ENCODE results near the gene HNF1A.

Gene HNF1A

GRCh38 chr12:120990487-120991055 lies 12.2 kb downstream of the HNF1A start:
- H3K4me3 ChIP-seq (ENCODE audit: low read depth, low read length), result no peak overlapping the region
- no peak for TF ChIP-seq CTCF (IDR thresholded peaks at IDR 0.05; ENCODE audit: low read depth, low read length)

DNA sequence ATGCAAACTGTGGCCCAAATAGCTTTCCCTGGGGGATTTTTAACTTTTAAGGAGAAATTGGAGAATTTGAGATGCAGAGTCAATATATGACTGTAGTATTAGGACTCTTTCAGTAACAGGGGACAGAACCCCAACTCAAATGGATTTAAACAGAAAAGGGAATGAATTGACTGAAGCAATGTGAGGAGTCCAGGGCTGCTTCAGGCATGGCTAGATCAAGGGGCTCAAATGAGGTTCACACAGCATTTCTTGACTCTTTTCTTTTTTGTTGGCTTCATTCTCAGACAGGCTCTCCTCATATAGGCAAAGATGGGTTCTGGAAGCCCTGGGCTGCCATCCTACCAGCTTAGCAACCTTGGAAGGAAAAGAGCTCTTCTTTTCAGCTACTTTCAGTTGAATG lies 13.6 kb downstream of the HNF1A start:
- no peak overlapping the region for H3K4me3 ChIP-seq (ENCODE audit: low read depth, low read length)
- no peak for TF ChIP-seq CTCF (IDR thresholded peaks at IDR 0.05; ENCODE audit: low read depth, low read length)

DNA sequence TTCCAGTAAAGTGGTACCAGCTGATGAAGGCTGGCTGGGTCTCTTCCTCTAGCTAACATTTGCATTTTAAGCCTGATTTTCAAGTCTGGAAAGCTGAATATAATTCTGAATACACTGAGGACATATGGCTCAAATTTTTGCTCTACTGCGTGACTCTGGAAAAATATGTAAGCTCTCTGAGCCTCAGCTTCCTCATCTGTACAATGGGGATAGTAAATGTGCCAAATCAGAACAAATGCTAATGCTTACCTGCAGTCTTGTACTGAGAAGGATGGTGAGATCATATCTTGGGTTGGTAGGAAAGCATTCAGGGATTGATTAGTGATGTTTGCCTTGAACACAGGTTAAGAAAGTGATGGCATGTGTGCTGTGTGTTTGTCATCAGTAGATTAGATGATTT lies 14.6 kb downstream of the HNF1A start:
- no peak overlapping the region for H3K4me3 ChIP-seq (ENCODE audit: low read depth, low read length)
- no peak for TF ChIP-seq CTCF (IDR thresholded peaks at IDR 0.05; ENCODE audit: low read depth, low read length)

GRCh38 chr12:120993496-120993895 lies 15.2 kb downstream of the HNF1A start:
- no peak for TF ChIP-seq CTCF (IDR thresholded peaks at IDR 0.05; ENCODE audit: low read depth, low read length)
- H3K4me3 ChIP-seq (ENCODE audit: low read depth, low read length), result no peak overlapping the region

GRCh38 chr12:120994059-120994458 lies 15.7 kb downstream of the HNF1A start:
- H3K4me3 ChIP-seq (ENCODE audit: low read depth, low read length), result no peak overlapping the region
- TF ChIP-seq CTCF (IDR thresholded peaks at IDR 0.05; ENCODE audit: low read depth, low read length), result no peak

DNA sequence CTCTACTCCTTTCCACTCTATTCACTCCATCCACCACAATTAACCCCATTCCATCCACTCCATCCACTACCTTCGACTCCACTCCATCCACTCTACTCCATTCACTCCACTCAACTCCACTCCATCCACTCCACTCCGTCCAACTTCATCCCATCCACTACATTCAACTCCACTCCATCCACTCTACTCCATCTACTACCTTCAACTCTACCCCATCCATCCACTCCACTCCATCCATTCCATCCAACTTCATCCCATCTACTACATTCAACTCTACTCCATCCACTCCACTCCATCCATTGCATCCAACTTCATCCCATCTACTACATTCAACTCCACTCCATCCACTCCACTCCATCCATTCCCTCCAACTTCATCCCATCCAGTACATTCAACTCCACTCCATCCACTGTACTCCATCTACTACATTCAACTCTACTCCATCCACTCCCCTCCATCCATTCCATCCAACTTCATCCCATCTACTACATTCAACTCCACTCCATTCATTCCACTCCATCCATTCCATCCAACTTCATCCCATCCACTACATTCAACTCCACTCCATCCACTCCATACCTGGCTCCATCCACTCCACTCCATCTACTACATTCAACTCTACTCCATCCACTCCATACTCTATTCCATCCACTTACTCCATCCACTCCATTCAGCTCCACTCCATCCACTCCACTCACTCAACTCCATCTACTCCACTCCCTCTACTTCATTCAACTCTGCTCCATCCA lies 16.4 kb downstream of the HNF1A start:
- TF ChIP-seq CTCF (IDR thresholded peaks at IDR 0.05; ENCODE audit: low read depth, low read length), result no peak
- no peak overlapping the region for H3K4me3 ChIP-seq (ENCODE audit: low read depth, low read length)

DNA sequence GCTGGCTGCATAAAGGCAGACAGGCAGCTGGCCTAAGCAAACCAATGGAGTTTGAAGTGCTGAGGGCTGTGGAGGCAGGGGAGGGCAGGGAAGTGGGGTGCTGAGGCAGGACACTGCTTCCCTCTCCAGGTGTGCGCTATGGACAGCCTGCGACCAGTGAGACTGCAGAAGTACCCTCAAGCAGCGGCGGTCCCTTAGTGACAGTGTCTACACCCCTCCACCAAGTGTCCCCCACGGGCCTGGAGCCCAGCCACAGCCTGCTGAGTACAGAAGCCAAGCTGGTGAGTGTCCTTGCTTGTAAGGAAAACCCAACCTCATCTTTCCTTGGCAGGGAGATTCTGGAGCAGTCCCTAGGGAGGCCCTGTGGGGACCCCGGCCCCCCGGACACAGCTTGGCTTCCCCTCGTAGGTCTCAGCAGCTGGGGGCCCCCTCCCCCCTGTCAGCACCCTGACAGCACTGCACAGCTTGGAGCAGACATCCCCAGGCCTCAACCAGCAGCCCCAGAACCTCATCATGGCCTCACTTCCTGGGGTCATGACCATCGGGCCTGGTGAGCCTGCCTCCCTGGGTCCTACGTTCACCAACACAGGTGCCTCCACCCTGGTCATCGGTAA lies 17.9 kb downstream of the HNF1A start:
- TF ChIP-seq CTCF (IDR thresholded peaks at IDR 0.05; ENCODE audit: low read depth, low read length), result no peak
- no peak overlapping the region for H3K4me3 ChIP-seq (ENCODE audit: low read depth, low read length)

All from WI38 (cell line).